Retina (tissue), 1 donor: ENCODE data around the gene PACRGL.
"Not testable (repeated sequence)": the region's sequence is repeated elsewhere in the genome, so short reads cannot be mapped to it uniquely, and the experiment has no call there.

Source experiments
- DNase-seq: peaks from one replicate; pipeline ENCODE4 v3.0.0-alpha.2; 2016

The PACRGL gene

GRCh38 chr4:20724915-20725314 is 24.7 kb downstream of the PACRGL start:
- DNase-seq, result no peak

GRCh38 chr4:20735931-20736330 is 35.7 kb downstream of the PACRGL start:
- DNase-seq, result no peak

GRCh38 chr4:20746000-20746399 is 45.7 kb downstream of the PACRGL start:
- DNase-seq, result not testable (repeated sequence)

DNA sequence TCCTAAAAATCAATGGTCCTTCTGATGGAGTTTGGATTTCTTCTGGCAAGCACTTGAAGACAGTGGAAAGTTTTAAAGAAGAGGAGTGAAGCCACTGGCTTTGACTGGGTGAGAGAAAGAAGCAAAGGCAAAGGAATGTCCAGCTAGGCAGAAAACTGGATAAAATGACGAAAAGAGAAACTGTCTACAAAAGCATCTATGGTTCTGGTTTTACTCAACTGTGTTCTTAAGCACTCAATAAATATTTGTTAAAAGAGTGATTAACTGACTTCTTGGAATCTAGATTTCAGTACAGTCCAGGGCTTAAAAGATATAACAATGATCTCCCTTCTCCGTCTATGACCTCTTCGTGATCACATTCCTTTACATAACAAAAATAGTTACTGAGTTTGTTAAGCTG is 52.4 kb downstream of the PACRGL start:
- no peak for DNase-seq

- no peak for DNase-seq
These were observed 53.8 kb downstream of the PACRGL start for GRCh38 chr4:20754036-20754435.

DNA sequence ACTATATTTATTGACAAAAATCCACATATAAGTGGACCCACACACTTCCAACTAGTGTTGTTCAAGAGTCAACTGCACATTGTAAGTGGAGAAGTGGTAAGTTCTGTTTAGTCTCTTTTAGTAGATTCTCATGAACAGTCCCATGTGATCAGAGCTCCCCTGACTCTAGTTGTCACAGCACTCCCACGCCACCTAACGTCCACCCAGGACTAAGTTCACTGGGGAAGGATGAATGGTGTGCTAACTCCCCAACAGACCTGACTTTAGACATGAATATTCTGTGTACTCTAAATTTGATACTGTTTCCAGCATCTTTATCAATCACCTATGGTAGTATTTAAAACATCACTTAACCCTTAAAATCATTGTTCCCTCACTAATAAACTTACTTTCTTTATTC is 59.8 kb downstream of the PACRGL start:
- no peak for DNase-seq

DNA sequence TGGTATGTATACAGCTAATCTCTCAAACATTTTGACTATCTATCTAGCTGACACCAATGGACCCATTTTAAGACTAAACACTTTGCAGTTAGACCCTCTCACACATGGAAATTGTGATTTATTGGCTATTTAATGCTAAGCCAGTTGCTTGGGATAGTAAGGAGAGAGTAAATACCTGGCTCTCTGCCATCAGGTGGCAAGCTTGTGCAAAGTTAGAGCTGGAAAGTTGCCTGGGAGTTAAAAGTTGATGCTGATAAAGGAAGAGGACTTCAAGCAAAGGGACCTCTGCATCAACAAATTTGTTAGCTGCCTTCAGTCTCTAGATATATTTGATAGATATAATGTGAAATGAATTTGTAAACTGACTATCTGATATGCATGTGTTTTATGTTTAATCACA is 61.1 kb downstream of the PACRGL start:
- DNase-seq, result no peak

DNA sequence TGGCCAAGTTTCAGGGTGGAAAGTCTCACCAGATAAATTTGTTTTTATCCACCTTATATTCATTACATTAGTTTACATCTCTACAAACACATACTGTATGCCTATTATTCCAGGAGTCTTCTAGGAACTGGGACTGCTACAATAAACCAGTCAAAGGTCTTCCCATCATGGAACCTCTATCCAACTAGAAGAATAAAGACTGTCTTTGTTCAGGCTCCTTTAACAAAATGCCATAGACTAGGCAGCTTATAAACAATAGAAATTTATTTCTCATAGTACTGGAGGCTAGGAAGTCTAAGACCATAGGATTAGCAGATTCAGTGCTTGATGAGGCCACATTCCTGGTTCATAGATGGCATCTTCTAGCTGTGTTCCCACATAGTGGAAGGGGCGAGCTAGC is 61.6 kb downstream of the PACRGL start:
- no peak for DNase-seq

GRCh38 chr4:20764366-20764992 is 64.2 kb downstream of the PACRGL start:
- peak; percentile 46 for DNase-seq

DNA sequence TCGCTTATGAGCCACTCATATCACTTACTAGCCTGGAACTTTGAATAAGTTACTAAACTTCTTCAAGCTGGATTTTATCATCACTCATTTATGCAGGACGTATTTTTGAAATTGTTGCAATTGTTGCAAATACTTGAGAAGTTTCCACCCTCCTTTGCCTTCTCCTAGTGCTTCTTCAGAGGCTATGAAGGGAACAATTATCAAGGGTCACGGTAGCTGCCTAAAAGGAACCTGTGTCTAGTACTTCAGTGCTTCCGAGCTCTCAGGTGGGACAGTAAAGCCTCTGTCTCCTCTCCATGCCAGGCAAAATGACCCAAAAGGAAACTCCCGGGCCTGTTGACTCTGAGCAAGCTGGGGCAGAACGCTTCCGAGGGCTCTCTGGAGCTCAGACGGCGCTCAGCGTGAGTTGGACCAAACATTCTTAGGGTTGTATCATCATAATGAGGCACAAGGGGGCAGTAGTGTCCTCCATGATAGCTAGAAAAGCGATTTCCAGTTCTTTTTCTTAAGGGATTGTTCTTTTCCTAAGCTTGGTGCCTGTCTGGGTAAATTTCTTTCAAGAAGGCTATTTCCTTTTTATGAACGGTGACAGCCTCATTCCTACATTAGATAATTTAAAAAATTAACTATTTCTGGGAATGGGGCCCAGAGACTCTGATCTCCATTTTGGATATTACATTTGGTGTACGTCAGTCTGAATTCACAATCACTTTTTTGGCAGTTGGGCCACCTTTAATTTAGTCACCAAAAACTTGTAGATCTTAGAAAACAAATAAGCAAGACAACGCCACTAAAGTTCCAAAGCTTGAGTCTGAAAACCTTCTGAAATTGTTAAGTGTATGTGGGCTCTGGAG is 73.1 kb downstream of the PACRGL start:
- DNase-seq, result peak; percentile 74

DNA sequence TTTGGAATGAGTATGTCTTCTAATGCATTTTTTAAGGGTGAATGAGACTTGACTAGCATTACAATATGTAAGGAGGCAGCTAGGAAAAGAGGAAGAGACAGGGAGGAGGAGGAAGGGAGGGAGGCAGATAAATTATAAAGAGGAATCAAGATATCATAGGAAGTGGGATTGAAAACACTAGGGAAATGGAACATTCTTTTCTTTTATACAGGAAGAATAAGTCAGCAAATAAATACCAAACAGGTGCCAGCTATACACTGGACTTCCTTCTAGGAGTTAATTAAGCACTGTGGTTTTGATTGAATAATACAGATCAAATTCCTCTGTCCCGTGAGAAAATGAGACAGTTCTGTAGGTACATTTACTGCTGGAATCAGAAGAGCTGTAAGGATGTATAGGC is 78.6 kb downstream of the PACRGL start:
- no peak for DNase-seq

DNA sequence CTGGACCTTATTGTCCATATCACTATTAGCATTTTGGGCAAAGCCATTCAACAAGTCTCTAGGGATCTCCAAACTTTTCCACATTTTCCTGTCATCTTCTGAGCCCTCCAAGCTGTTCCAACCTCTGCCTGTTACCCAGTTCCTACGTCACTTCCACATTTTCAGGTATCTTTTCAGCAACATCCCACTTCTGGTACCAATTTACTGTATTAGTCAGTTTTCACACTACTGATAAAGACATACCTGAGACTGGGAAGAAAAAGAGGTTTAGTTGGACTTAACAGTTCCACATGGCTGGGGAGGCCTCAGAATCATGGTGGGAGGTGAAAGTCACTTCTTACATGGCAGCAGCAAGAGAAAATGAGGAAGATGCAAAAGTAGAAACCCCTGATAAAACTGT is 82.9 kb downstream of the PACRGL start:
- DNase-seq, result not testable (repeated sequence)

GRCh38 chr4:20787940-20788665 is 87.8 kb downstream of the PACRGL start:
- DNase-seq, result no peak
